B cell (primary cell): Measurements from ENCODE around the gene BARX1. TPM values are rescaled to one million over a fixed set of nuclear protein-coding genes. Genes with fewer than 3 reads are reported as not detected.

ENCODE experiments used
- ATAC-seq: fragments of 200-7000 bp; cut with Tn5 transposase; one replicate; pipeline ENCODE4 v1.10.0; 2021; ENCODE audit warnings: low read depth, mild to moderate bottlenecking, moderate number of reproducible peaks, moderate library complexity
- CTCF ChIA-PET: fragments of 350-600 bp; sonication (Branson Sonifier 250); formaldehyde crosslinking; loops from one replicate; lab custom pipeline; 2021; ENCODE audit warnings: antibody characterized with exemption, inconsistent platforms; lab: Charles Lee
- POLR2A ChIA-PET: fragments of 350-600 bp; sonication (Branson Sonifier 250); formaldehyde crosslinking; loops from one replicate; lab custom pipeline; 2021; ENCODE audit warnings: antibody characterized with exemption; lab: Charles Lee
- DNase-seq: peaks from one replicate; pipeline ENCODE4 v3.0.0; 2013
- H2AFZ ChIP-seq: 2 replicates; pipeline ENCODE4 v1.6.1; 2012; ENCODE audit warnings: mild to moderate bottlenecking, low read depth, low read length; ENCODE audit not compliant: insufficient read depth, poor library complexity, severe bottlenecking
- H3K27ac ChIP-seq, 2 donors: 1 replicate in 1 of 2; 2 replicates in 1 of 2; pipeline ENCODE4 v1.5.1; 2012 to 2013; ENCODE audit warnings: low read length in 2 of 2, mild to moderate bottlenecking in 2 of 2, moderate library complexity in 1 of 2
- H3K27me3 ChIP-seq, 4 experiments: fragments of 200-600 bp in 1 of 4; sonication (generic) in 1 of 4; replicated peaks in 1 of 4; 1 replicate in 2 of 4; 2 replicates in 2 of 4; pipeline versions ENCODE4 v1.6.1 to v1.7.0; 2013 to 2016; ENCODE audit warnings: low read length in 3 of 4, mild to moderate bottlenecking in 2 of 4, mixed read lengths in 1 of 4, moderate library complexity in 1 of 4; ENCODE audit not compliant: insufficient read depth in 4 of 4, control insufficient read depth in 3 of 4; ENCODE audit errors: control extremely low read depth in 1 of 4
- H3K36me3 ChIP-seq, 2 experiments: replicated peaks in 1 of 2; 1 replicate in 1 of 2; 2 replicates in 1 of 2; pipeline versions ENCODE4 v1.6.1 to v1.7.1; 2013; ENCODE audit warnings: low read length in 1 of 2; ENCODE audit not compliant: insufficient read depth in 2 of 2, control insufficient read depth in 1 of 2; ENCODE audit errors: control extremely low read depth in 1 of 2, extremely low read depth in 1 of 2
- H3K4me1 ChIP-seq, 2 donors: fragments of 200-600 bp in 1 of 2; sonication (generic) in 1 of 2; 1 replicate in 1 of 2; 2 replicates in 1 of 2; pipeline versions ENCODE4 v1.5.1 to v1.6.1; 2013 to 2017; ENCODE audit warnings: low read length in 2 of 2; ENCODE audit not compliant: control insufficient read depth in 2 of 2, insufficient read depth in 2 of 2
- H3K4me2 ChIP-seq: replicated peaks from 2 replicates; pipeline ENCODE3; 2012; ENCODE audit warnings: mild to moderate bottlenecking, low read depth, low read length; ENCODE audit not compliant: poor library complexity, severe bottlenecking
- H3K4me3 ChIP-seq, 5 experiments: fragments of 200-600 bp in 1 of 5; sonication (generic) in 1 of 5; 1 replicate in 3 of 5; 2 replicates in 2 of 5; pipeline versions ENCODE4 v1.5.1 to v1.7.0; 2011 to 2016; ENCODE audit warnings: low read length in 4 of 5, mild to moderate bottlenecking in 4 of 5, low read depth in 2 of 5, control low read depth in 1 of 5, moderate library complexity in 1 of 5; ENCODE audit not compliant: insufficient read depth in 1 of 5; ENCODE audit errors: control extremely low read depth in 1 of 5, extremely low read depth in 1 of 5
- H3K79me2 ChIP-seq: fragments of 200-600 bp; sonication (generic); one replicate; pipeline ENCODE4 v1.6.0; 2016; ENCODE audit warnings: low read length; ENCODE audit not compliant: control insufficient read depth, insufficient read depth
- H3K9ac ChIP-seq: fragments of 200-600 bp; sonication (generic); 2 replicates; pipeline ENCODE4 v1.6.1; 2017; ENCODE audit warnings: mild to moderate bottlenecking, low read length, moderate library complexity
- H3K9me3 ChIP-seq, 3 donors: one replicate each; pipeline versions ENCODE4 v1.6.1 to v1.7.1; 2013; ENCODE audit warnings: low read length in 2 of 3; ENCODE audit not compliant: control insufficient read depth in 2 of 3, insufficient read depth in 1 of 3; ENCODE audit errors: control extremely low read depth in 1 of 3
- H4K20me1 ChIP-seq: 2 replicates; pipeline ENCODE4 v1.6.0; 2012; ENCODE audit warnings: mild to moderate bottlenecking, low read length; ENCODE audit not compliant: insufficient read depth, control insufficient read depth, poor library complexity, severe bottlenecking
- H3K27ac Mint-ChIP-seq: one replicate; pipeline ENCODE4 v1.8.0; 2021; ENCODE audit warnings: mixed read lengths
- H3K27me3 Mint-ChIP-seq: one replicate; pipeline ENCODE4 v1.8.0; 2021; ENCODE audit warnings: mixed read lengths
- H3K4me1 Mint-ChIP-seq: one replicate; pipeline ENCODE4 v1.8.0; 2021; ENCODE audit warnings: mixed read lengths
- H3K4me3 Mint-ChIP-seq: one replicate; pipeline ENCODE4 v1.8.0; 2021; ENCODE audit warnings: mixed read lengths
- H3K9me3 Mint-ChIP-seq: one replicate; pipeline ENCODE4 v1.8.0; 2022; ENCODE audit warnings: mixed read lengths; ENCODE audit not compliant: insufficient read depth
- CTCF ChIP-seq: fragments of 200-600 bp; IDR thresholded peaks from one replicate; pipeline ENCODE4 v1.8.0; 2022; ENCODE audit warnings: antibody characterized with exemption, mild to moderate bottlenecking
- EZH2 ChIP-seq: IDR thresholded peaks from 2 replicates; pipeline ENCODE4 v1.6.1; 2012; ENCODE audit warnings: borderline replicate concordance, low read depth, mild to moderate bottlenecking, moderate library complexity, low read length; ENCODE audit not compliant: insufficient read depth, poor library complexity, severe bottlenecking
- WGBS: methylation state at CpG from one replicate; pipeline ENCODE4 v1.1.5; 2013; ENCODE audit warnings: missing lambda C conversion rate; ENCODE audit not compliant: insufficient coverage; 5-methylcytosine and 5-hydroxymethylcytosine counted together
- intact Hi-C: fragments of 100-400 bp; cut with micrococcal nuclease; formaldehyde crosslinking; loops from one replicate; pipeline ENCODE4 v1.10.0; 2022
- polyA plus RNA-seq: library from polyadenylated mRNA; depleted of rRNA; stranded (reverse); fragments of >200 nt; gene quantifications from 2 replicates; pipeline ENCODE4 v1.2.3, GENCODE V29; 2012
- total RNA-seq, 2 donors: library from RNA; stranded (reverse); fragments of 120-200 nt in 1 of 2; gene quantifications; 1 replicate in 1 of 2; 2 replicates in 1 of 2; pipeline versions ENCODE4 v1.2.3 to v1.2.4, GENCODE V29; 2013 to 2022

Gene BARX1
- total and polyA plus RNA-seq, 2 donors (not counting 1 experiment from before 2014, with no cell fraction given): not detected

GRCh38 chr9:93994132-93994531, 39.0 kb upstream of the BARX1 start:
- Mint-ChIP-seq H3K27ac (no peak overlapping the region), H3K27me3 (peaks cover 34% of the 10 kb centered on the region), H3K9me3 (peaks cover 11% of the 10 kb centered on the region), H3K4me3 (no peak overlapping the region), H3K4me1 (no peaks in the 10 kb centered on the region)
- ChIA-PET CTCF (no interaction called here), POLR2A (no interaction called here)
- Histone ChIP-seq H3K9me3 (peaks cover 3 to 11% (median 4%) of the 10 kb centered on the region in 3 donors), H3K4me3 (no peak overlapping the region), H3K4me2 (no peak overlapping the region), H3K79me2 (no peaks in the 10 kb centered on the region), H3K4me1 (no peaks in the 10 kb centered on the region), H3K9ac (no peak overlapping the region), H4K20me1 (no peaks in the 10 kb centered on the region), H3K27ac (no peak overlapping the region), H3K36me3 (no peaks in the 10 kb centered on the region), H3K27me3 (peaks cover 0 to 16% (median 3%) of the 10 kb centered on the region in 4 experiments), H2AFZ (no peak overlapping the region)
- WGBS: 85% methylated on average over 2 of the region's 3 CpGs
- no peak for TF ChIP-seq CTCF
- no peak for TF ChIP-seq EZH2
- intact Hi-C loops: no loop called here
- DNase-seq: no peak
- no peak for ATAC-seq

GRCh38 chr9:93992830-93993229, 37.7 kb upstream of the BARX1 start:
- ChIA-PET CTCF (no interaction called here), POLR2A (no interaction called here)
- Mint-ChIP-seq H3K4me1 (no peaks in the 10 kb centered on the region), H3K27ac (no peak overlapping the region), H3K27me3 (peaks cover 34% of the 10 kb centered on the region), H3K9me3 (peaks cover 11% of the 10 kb centered on the region), H3K4me3 (no peak overlapping the region)
- Histone ChIP-seq H3K9ac (no peak overlapping the region), H3K4me1 (no peaks in the 10 kb centered on the region), H3K4me3 (no peak overlapping the region), H3K4me2 (no peak overlapping the region), H4K20me1 (no peaks in the 10 kb centered on the region), H3K79me2 (no peaks in the 10 kb centered on the region), H2AFZ (no peak overlapping the region), H3K27ac (no peak overlapping the region), H3K9me3 (peaks cover 3 to 11% (median 4%) of the 10 kb centered on the region in 3 donors), H3K36me3 (no peaks in the 10 kb centered on the region), H3K27me3 (peaks cover 0 to 18% (median 3%) of the 10 kb centered on the region in 4 experiments)
- ATAC-seq (no peak), DNase-seq (no peak)
- intact Hi-C loops: no loop called here
- TF ChIP-seq CTCF (no peak), EZH2 (no peak)
- no CpG with 5 or more reads among the region's 2 CpGs for WGBS
